K562 (cell line): ENCODE results near the gene CLGN. TPM values are rescaled to one million over a fixed set of nuclear protein-coding genes. Genes with fewer than 3 reads are reported as not detected.

Source experiments
- ATAC-seq: fragments of 200-7000 bp; cut with Tn5 transposase; 3 replicates; pipeline ENCODE4 v1.9.1; 2020; ENCODE audit warnings: moderate library complexity
- BruUV-seq: library from RNA; stranded (reverse); fragments of 400-500 nt; replicated peaks from 2 replicates; lab custom pipeline; 2021; lab: Mats Ljungman, UMichigan
- CTCF ChIA-PET: fragments of 300-600 bp; formaldehyde crosslinking; extraction: SDS; loops from one replicate; lab custom pipeline; 2021; ENCODE audit warnings: low intra/inter-chr PET ratio; lab: Yijun Ruan, JAX
- POLR2A ChIA-PET: fragments of 300-600, 350-650 bp; sonication (Branson Sonifier 250); formaldehyde crosslinking; extraction: SDS; loops from one replicate; lab custom pipeline; 2021; ENCODE audit warnings: antibody characterized with exemption, inconsistent platforms; lab: Yijun Ruan, JAX
- DNase-seq, 4 experiments: peaks; one replicate each; pipeline versions ENCODE4 v3.0.0 to v3.0.0-alpha.2; 2011 to 2018; ENCODE audit warnings: low spot score in 3 of 4, mixed read lengths in 3 of 4; ENCODE audit errors: extremely low read depth in 1 of 4
- FAIRE-seq: peaks from 2 replicates; lab custom pipeline; 2011; peaks lifted over from hg19 to GRCh38; lab: Jason Lieb, UNC
- H2AFZ ChIP-seq: 2 replicates; pipeline ENCODE4 v1.6.0; 2011; ENCODE audit warnings: low read depth, low read length, control low read depth, inconsistent platforms
- H3K27ac ChIP-seq: fragments of 200-600 bp; 3 replicates; pipeline ENCODE4 v1.8.0; 2011; ENCODE audit warnings: low read depth, mild to moderate bottlenecking, control low read depth, inconsistent platforms, low read length, moderate library complexity, mixed read lengths; ENCODE audit errors: extremely low read depth
- H3K27me3 ChIP-seq, 2 experiments: fragments of 300-600 bp in 1 of 2; 2 replicates in 1 of 2; 3 replicates in 1 of 2; pipeline versions ENCODE4 v1.6.0 to v1.8.0; 2011; ENCODE audit warnings: inconsistent platforms in 2 of 2, low read length in 2 of 2, mild to moderate bottlenecking in 1 of 2, mixed read lengths in 1 of 2, moderate library complexity in 1 of 2; ENCODE audit not compliant: control insufficient read depth in 2 of 2, insufficient read depth in 2 of 2
- H3K36me3 ChIP-seq: fragments of 300-600 bp; 3 replicates; pipeline ENCODE4 v1.8.0; 2011; ENCODE audit warnings: mild to moderate bottlenecking, low read length, inconsistent platforms; ENCODE audit not compliant: control insufficient read depth, insufficient read depth
- H3K4me1 ChIP-seq, 2 experiments: fragments of 200-600 bp in 1 of 2; replicated peaks in 1 of 2; 2 replicates in 1 of 2; 3 replicates in 1 of 2; pipeline versions ENCODE4 v1.5.1 to v1.8.0; 2011; ENCODE audit warnings: inconsistent platforms in 2 of 2, low read length in 2 of 2, mild to moderate bottlenecking in 1 of 2, mixed read lengths in 1 of 2, moderate library complexity in 1 of 2; ENCODE audit not compliant: control insufficient read depth in 2 of 2, insufficient read depth in 2 of 2
- H3K4me2 ChIP-seq: 2 replicates; pipeline ENCODE4 v1.6.1; 2011; ENCODE audit warnings: low read length, control low read depth, inconsistent platforms, mixed read lengths; ENCODE audit not compliant: insufficient read depth
- H3K4me3 ChIP-seq: fragments of 200-600 bp; sonication (generic), shearing (Covaris generic); 2 replicates; pipeline ENCODE4 v1.5.1; 2016; ENCODE audit warnings: control low read depth, inconsistent platforms
- H3K79me2 ChIP-seq: fragments of 200-600 bp; 3 replicates; pipeline ENCODE4 v1.8.0; 2011; ENCODE audit warnings: low read length, inconsistent platforms; ENCODE audit not compliant: control insufficient read depth, insufficient read depth
- H3K9ac ChIP-seq, 2 experiments: 2 replicates each; pipeline versions ENCODE4 v1.6.0 to v1.6.1; 2011; ENCODE audit warnings: low read depth in 2 of 2, low read length in 2 of 2, control low read depth in 1 of 2, inconsistent platforms in 1 of 2, mild to moderate bottlenecking in 1 of 2, mixed read lengths in 1 of 2; ENCODE audit not compliant: insufficient read depth in 1 of 2
- H3K9me1 ChIP-seq: one replicate; pipeline ENCODE4 v1.6.0; 2011; ENCODE audit warnings: inconsistent platforms, mild to moderate bottlenecking, low read length, moderate library complexity; ENCODE audit not compliant: control insufficient read depth, insufficient read depth
- H3K9me3 ChIP-seq: replicated peaks from 2 replicates; pipeline ENCODE4 v1.5.1; 2011; ENCODE audit warnings: low read depth, low read length, inconsistent platforms; ENCODE audit not compliant: control insufficient read depth, insufficient read depth
- H4K20me1 ChIP-seq: replicated peaks from 2 replicates; pipeline ENCODE4 v1.6.1; 2011; ENCODE audit warnings: low read length, inconsistent platforms, mixed read lengths; ENCODE audit not compliant: control insufficient read depth, insufficient read depth
- CREB5 ChIP-seq: fragments of 250-450 bp; sonication (Bioruptor Pico); IDR thresholded peaks from 2 replicates; pipeline ENCODE4 v1.5.0; 2020; ENCODE audit warnings: mild to moderate bottlenecking
- CTCF ChIP-seq, 3 experiments: IDR thresholded peaks in 2 of 3; conservative IDR thresholded peaks in 1 of 3; 2 replicates each; pipeline ENCODE4 v1.5.1; 2011 to 2012; ENCODE audit warnings: low read length in 3 of 3, mild to moderate bottlenecking in 3 of 3, control low read depth in 2 of 3, improper control_type of control experiment in 1 of 3, inconsistent platforms in 1 of 3, low read depth in 1 of 3, mixed read lengths in 1 of 3, moderate library complexity in 1 of 3; ENCODE audit not compliant: insufficient read depth in 2 of 3
- KHSRP ChIP-seq: fragments of 450-650 bp; IDR thresholded peaks from 2 replicates; pipeline ENCODE4 v1.6.1; 2017
- MNT ChIP-seq, 2 experiments: fragments of 450-650 bp; conservative IDR thresholded peaks; 2 replicates each; pipeline ENCODE4 v1.6.1; 2017; ENCODE audit warnings: mild to moderate bottlenecking in 2 of 2, moderate library complexity in 2 of 2
- NCOR1 ChIP-seq: fragments of 450-650 bp; IDR thresholded peaks from 2 replicates; pipeline ENCODE4 v1.6.1; 2016; ENCODE audit warnings: mild to moderate bottlenecking, moderate library complexity
- NKRF ChIP-seq: fragments of 450-650 bp; IDR thresholded peaks from 2 replicates; pipeline ENCODE4 v1.6.1; 2016; ENCODE audit warnings: borderline replicate concordance
- NR3C1 ChIP-seq: sonication (generic); formaldehyde crosslinking; IDR thresholded peaks from 2 replicates; pipeline ENCODE4 v1.8.1; 2022; ENCODE audit warnings: missing genetic modification reagents
- POLR2H ChIP-seq: IDR thresholded peaks from 2 replicates; pipeline ENCODE4 v1.6.1; 2016; ENCODE audit warnings: missing genetic modification characterization, low read depth, mild to moderate bottlenecking, control low read depth, missing compliant biosample characterization, moderate library complexity
- SMARCA5 ChIP-seq: fragments of 450-650 bp; IDR thresholded peaks from 2 replicates; pipeline ENCODE4 v1.6.1; 2016
- WGBS: fragments of 100-300 bp; shearing (Covaris generic); methylation state at CpG from one replicate; pipeline ENCODE4 v1.1.6; 2016; ENCODE audit warnings: low coverage, mixed read lengths; ENCODE audit not compliant: insufficient coverage; ENCODE audit errors: missing lambda C conversion rate; 5-methylcytosine and 5-hydroxymethylcytosine counted together
- in situ Hi-C: fragments of 300-500 bp; cut with MboI; formaldehyde crosslinking; loops from 4 replicates; pipeline ENCODE4 v1.15.0; 2018; ENCODE audit warnings: inconsistent platforms, mixed read lengths
- intact Hi-C: fragments of 100-400 bp; cut with micrococcal nuclease; formaldehyde crosslinking; loops from 2 replicates; pipeline ENCODE4 v1.14.2; 2022
- polyA plus RNA-seq, 8 experiments: library from polyadenylated mRNA; depleted of rRNA in 4 of 8; stranded (reverse) in 5 of 8; unstranded in 3 of 8; fragments of >200 nt; fragmentation: Nextera tagmentation in 2 of 8; fragmentation: Illumina TruSeq in 1 of 8; extraction: Ambion mirVana in 2 of 8; extraction: Trizol in 1 of 8; gene quantifications; 2 replicates each; pipeline versions ENCODE4 v1.2.1 to v1.2.3, GENCODE V29; 2011 to 2014; ENCODE audit warnings: inconsistent platforms in 1 of 8, missing spikeins in 1 of 8
- total RNA-seq, 7 experiments: library from RNA; depleted of rRNA in 6 of 7; stranded (reverse); fragments of >200 nt in 6 of 7; fragmentation: Illumina TruSeq in 2 of 7; extraction: Trizol in 2 of 7; gene quantifications; 2 replicates each; pipeline versions ENCODE4 v1.2.1 to v1.2.3, GENCODE V29; 2011 to 2021; ENCODE audit warnings: low replicate concordance in 1 of 7

CLGN gene
- total and polyA plus RNA-seq, 9 of the 15 experiments (the other 6 are each of a cell fraction or from before 2014, with no cell fraction given) = 0.22 to 3.6 (median 2.7) TPM

- H3K9me1 ChIP-seq = no peaks in the 10 kb centered on the region
- H3K36me3 ChIP-seq = no peaks in the 10 kb centered on the region
- intact Hi-C loops (no loop called here), in situ Hi-C loops (loop anchor here (25.0 kb wide), 1 partner anchor 504 kb away; no protein-coding TSS in a partner anchor)
- BruUV-seq = no TSS peak
- no peak overlapping the region for H3K4me3 ChIP-seq
- no peak for DNase-seq
- H3K79me2 ChIP-seq = no peaks in the 10 kb centered on the region
- H2AFZ ChIP-seq = no peak overlapping the region
- ATAC-seq = no peak
- ChIA-PET POLR2A (no interaction called here), CTCF (no interaction called here)
- no peaks in the 10 kb centered on the region for H4K20me1 ChIP-seq
- no peak overlapping the region for H3K27ac ChIP-seq
- TF ChIP-seq NCOR1 = no peak
- no peak for TF ChIP-seq KHSRP
- TF ChIP-seq NR3C1 (CRISPR knock-in tag) = no peak
- no peak for TF ChIP-seq SMARCA5
- no peak for TF ChIP-seq MNT (conservative IDR thresholded peaks at IDR 0.05)
- FAIRE-seq = no peak
- no peaks in the 10 kb centered on the region for H3K9me3 ChIP-seq
- H3K4me1 ChIP-seq = no peaks in the 10 kb centered on the region
- H3K27me3 ChIP-seq = peaks cover 4% of the 10 kb centered on the region in 2 experiments; a peak in 3 of 5 replicates
- 3% methylated on average over 3 of the region's 3 CpGs for WGBS
- no peak overlapping the region for H3K4me2 ChIP-seq
- no peak overlapping the region for H3K9ac ChIP-seq
These were observed 69.6 kb downstream of the CLGN start for GRCh38 chr4:140357868-140358267.

GRCh38 chr4:140355288-140355687 is 72.2 kb downstream of the CLGN start:
- Histone ChIP-seq H3K4me1 (no peaks in the 10 kb centered on the region), H2AFZ (no peak overlapping the region)
- TF ChIP-seq CTCF (IDR thresholded peaks at IDR 0.05 in 2 of 3, conservative IDR thresholded peaks at IDR 0.05 in 1 of 3; ENCODE audit: insufficient read depth in 2 of 3, low read depth in 1 of 3, low read length in 3 of 3) (no peak), POLR2H (no peak), NKRF (no peak), CREB5 (CRISPR knock-in tag) (no peak)
- TF ChIP-seq, all 486 proteins: peak for 0
- Histone ChIP-seq H3K79me2 (no peaks in the 10 kb centered on the region), H4K20me1 (no peaks in the 10 kb centered on the region), H3K4me2 (no peak overlapping the region), H3K27me3 (peaks cover 14 to 15% of the 10 kb centered on the region in 2 experiments; a peak in 4 of 5 replicates), H3K9me1 (no peaks in the 10 kb centered on the region), H3K4me3 (no peak overlapping the region), H3K9me3 (no peaks in the 10 kb centered on the region), H3K27ac (no peak overlapping the region), H3K9ac (no peak overlapping the region), H3K36me3 (no peaks in the 10 kb centered on the region)
- intact Hi-C loops (no loop called here), in situ Hi-C loops (loop anchor here (25.0 kb wide), 1 partner anchor 507 kb away; no protein-coding TSS in a partner anchor)
- ChIA-PET CTCF (no interaction called here), POLR2A (no interaction called here)
- no peak for FAIRE-seq
- no peak for DNase-seq
- 0% methylated on average over 1 of the region's 1 CpG for WGBS
- BruUV-seq = no TSS peak
- ATAC-seq = no peak
